ENCODE results near the gene DSCAM. TPM values are rescaled to one million over a fixed set of nuclear protein-coding genes. Genes with fewer than 3 reads are reported as not detected.

DSCAM gene
- total RNA-seq, 1 experiment from 2014 or later = not detected

DNA sequence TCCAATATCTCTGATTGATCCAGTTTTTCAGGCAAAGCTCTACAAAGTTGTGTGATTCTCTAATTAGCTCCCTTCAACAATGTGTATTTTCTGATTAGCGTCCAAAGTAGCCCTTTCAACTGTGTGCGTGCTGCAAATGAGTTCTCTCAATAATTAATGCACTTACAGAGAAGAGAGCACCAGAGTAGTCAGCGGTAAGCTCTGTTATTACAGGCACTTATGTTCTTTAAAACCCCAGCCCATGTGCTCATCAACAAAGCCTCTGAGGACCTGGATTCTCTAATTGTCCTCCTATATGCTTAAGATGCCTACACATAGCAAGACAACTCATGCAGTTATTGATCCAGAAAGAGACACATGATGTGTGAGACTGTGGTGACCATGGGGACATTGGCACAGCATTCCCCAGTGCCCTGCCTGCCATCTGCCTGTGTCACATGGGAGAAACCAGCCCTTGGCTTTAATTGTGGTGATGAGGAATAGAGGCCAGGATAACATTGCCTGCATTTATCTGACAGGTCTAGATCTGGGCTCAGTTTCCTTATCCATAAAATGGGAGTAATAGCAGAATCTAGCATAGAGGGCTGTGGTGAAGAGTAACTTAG is 828.0 kb downstream of the DSCAM start (continued):
- no peak for TF ChIP-seq REST (IDR thresholded peaks at IDR 0.05; ENCODE audit: low read depth)
- no peak for TF ChIP-seq EZH2 (IDR thresholded peaks at IDR 0.05)
- TF ChIP-seq, protein P1, sequence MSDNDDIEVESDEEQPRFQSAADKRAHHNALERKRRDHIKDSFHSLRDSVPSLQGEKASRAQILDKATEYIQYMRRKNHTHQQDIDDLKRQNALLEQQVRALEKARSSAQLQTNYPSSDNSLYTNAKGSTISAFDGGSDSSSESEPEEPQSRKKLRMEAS (IDR thresholded peaks at IDR 0.05) = no peak

DNA sequence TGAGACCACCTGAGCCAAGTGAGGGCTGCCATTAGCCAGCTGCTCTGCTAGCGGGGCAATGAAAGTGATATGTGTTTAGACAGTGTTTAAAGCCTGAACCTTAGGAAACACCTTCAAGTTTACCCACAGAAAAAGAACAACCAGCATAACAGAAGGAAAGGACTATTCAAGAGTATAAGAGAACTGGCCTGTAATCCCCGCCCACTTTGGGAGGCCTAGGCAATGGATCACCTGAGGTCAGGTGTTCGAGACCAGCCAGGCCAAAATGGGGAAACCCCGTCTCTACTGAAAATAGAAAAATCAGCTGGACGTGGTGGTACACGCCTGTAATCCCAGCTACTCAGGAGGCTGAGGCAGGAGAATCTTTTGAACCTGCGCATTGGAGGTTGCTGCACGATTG is 830.3 kb downstream of the DSCAM start:
- RAD21 ChIA-PET (ENCODE audit: low non-redundant PET in 1 of 2, low total read pairs in 2 of 2, uncharacterized antibody in 2 of 2, unreplicated experiment in 2 of 2) = no interaction called here
- H3K36me3 ChIP-seq (ENCODE audit: control insufficient read depth in 1 of 2, insufficient read depth in 2 of 2, low read length in 2 of 2) = no peaks in the 10 kb centered on the region
- H3K27ac ChIP-seq (ENCODE audit: low read depth, low read length) = no peak overlapping the region
- H4K20me1 ChIP-seq (ENCODE audit: insufficient read depth) = no peaks in the 10 kb centered on the region
- DNase-seq (ENCODE audit: low read depth, low spot score) (no peak), ATAC-seq (no peak)
- no peak overlapping the region for H3K4me2 ChIP-seq (ENCODE audit: low read length)
- CTCF ChIA-PET = no interaction called here
- no peaks in the 10 kb centered on the region for H3K9me2 ChIP-seq (ENCODE audit: insufficient read depth)
- no peaks in the 10 kb centered on the region for H3K4me1 ChIP-seq (ENCODE audit: control insufficient read depth in 1 of 2, insufficient read depth in 2 of 2, low read length in 2 of 2)
- H3K9ac ChIP-seq (ENCODE audit: low read length) = no peak overlapping the region
- no peak overlapping the region for H2AFZ ChIP-seq (ENCODE audit: low read depth, low read length, poor library complexity, severe bottlenecking)
- peaks cover 3 to 29% of the 10 kb centered on the region in 2 experiments; a peak in 2 of 4 replicates for H3K9me3 ChIP-seq (ENCODE audit: control insufficient read depth in 1 of 2, insufficient read depth in 1 of 2, low read depth in 1 of 2, low read length in 2 of 2)
- H3K79me2 ChIP-seq (ENCODE audit: insufficient read depth, low read length) = no peaks in the 10 kb centered on the region
- no peak overlapping the region for H3K4me3 ChIP-seq (replicated peaks in 1 of 2; ENCODE audit: low read depth in 1 of 2, low read length in 2 of 2)
- BruUV-seq (replicated peaks) = no TSS peak
- intact Hi-C loops (cut with micrococcal nuclease) = no loop called here
- TF ChIP-seq REST (IDR thresholded peaks at IDR 0.05; ENCODE audit: low read depth) = no peak
- TF ChIP-seq TCF7L2 (IDR thresholded peaks at IDR 0.05; ENCODE audit: borderline replicate concordance, extremely low read depth, insufficient read depth, insufficient read length) = no peak
- POLR2A ChIA-PET = no interaction called here
- no peaks in the 10 kb centered on the region for H3K27me3 ChIP-seq (ENCODE audit: insufficient read depth, low read length)

Data from HCT116 (cell line).